NCI-H524 treated with DMSO at 0.1 percent for 48 hours (cell line): Measurements from ENCODE around the gene FHIT.

ENCODE experiments used
- DNase-seq: peaks from one replicate; lab custom pipeline; 2025; lab: John Stamatoyannopoulos, UW

Gene FHIT

DNA sequence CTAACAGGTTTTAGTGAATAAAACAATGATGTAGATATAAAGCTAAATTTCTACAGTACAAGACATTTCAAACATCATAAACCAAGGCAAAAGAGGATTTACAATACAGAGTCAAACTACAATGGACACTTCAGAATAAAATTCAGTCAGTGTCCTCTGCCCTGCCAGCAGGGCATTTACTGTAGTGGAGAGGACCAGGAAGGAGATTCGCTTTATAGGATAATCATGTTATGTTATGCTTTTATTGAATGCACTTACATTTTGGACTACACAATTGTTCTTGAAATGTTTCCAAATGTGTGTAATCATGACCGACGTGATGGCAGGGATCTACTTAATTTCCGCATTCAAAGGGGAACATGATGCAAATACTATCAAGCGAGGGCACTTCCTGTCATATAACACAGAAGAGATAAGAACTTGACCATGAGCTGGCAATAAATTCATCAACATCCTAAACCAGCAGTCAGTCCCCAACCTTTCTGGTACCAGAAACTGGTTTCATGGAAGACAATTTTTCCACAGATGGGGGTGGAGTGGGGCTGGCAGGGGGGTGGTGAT lies 925.6 kb downstream of the FHIT start:
- DNase-seq = no peak

DNA sequence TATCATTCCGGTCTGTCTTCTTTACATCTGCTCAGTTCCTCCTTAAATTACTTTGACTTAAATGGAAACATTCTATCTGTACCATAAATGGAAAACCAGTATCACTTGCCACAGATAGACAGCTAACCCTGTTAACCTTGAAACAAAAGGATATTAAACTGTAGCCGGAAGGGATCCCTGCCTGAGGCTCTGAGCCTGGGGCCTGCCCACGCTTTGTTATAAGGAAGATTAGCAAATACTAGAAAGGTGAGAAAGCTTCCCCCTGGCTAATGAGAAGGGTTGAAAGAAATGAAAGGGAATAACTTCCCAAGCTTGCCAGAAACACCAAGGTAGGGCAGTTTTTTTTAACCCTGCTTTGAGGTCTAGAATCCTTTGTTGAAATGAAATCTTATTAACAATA lies 927.6 kb downstream of the FHIT start:
- no peak for DNase-seq

DNA sequence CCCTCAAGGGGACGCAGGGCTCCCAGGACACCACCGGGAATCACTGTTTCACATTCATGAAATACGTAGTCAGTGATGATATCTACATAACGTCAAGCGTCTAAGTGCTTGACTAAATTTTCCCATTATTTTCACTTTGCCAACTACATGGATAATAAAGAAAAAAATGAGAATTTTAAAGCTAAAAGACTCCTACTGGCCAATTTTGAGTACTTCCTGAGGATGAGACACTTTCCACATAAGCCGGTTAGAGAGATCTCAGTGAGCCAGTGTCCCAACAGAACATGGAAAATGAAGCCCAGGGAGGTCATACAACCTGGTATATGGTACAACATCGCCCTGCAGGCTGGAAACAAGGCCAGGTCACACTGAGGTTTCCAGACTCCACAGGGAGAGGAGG lies 928.1 kb downstream of the FHIT start:
- DNase-seq = no peak

DNA sequence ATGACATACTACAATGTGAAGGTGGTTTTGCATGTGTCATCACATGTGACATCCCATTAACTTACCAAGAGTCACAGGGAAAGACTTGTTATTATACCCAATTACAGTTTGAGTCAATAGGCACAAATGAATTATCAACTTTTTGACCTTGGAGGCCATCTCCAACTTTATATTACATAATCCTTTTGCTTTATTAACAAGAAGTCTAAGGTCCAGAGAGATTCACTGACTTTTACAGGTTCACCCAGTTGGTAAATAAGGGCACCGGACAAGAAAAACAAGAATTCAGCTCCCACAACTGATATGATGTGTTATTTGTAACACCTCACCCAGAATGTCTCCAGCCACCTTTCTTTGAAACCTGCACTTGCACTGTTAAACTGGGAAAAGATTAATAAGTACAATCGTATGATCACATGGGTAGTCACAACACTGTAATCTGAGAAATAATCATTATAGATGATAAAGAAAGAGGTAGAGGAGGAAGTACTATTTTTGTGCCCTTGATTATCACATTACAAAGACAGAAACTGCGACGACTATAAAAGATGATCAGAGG lies 928.9 kb downstream of the FHIT start:
- no peak for DNase-seq

DNA sequence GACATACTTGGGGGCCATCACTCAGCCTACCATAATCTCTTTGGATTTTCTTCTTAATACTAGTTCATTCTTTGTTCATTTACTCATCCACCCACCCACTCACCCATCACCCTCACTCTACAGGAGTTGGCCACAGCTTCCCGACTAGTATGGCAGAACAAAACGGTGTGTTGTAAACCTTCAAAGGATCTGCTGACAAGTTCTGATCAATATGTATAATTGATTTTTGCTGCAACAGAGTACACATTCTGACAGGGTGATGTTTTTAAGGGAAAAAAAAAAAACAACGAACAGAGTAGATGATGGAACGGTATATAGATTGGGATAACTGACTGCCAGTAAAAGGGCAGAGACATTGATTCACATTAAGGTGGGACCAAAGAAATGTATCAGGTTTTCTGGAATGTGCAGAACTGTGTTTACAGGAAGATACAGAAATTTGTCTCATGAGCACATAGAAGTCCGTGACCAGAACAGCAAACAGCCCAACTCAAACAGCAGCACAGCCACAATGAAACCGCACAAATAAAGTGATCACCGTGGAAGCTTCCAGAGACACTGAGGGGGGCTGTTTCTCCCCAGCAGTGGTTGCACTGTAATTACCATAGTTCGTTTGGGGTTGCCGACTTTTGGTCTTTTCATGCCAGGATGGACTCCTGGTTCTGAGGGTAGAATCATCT lies 931.9 kb downstream of the FHIT start:
- DNase-seq = no peak

DNA sequence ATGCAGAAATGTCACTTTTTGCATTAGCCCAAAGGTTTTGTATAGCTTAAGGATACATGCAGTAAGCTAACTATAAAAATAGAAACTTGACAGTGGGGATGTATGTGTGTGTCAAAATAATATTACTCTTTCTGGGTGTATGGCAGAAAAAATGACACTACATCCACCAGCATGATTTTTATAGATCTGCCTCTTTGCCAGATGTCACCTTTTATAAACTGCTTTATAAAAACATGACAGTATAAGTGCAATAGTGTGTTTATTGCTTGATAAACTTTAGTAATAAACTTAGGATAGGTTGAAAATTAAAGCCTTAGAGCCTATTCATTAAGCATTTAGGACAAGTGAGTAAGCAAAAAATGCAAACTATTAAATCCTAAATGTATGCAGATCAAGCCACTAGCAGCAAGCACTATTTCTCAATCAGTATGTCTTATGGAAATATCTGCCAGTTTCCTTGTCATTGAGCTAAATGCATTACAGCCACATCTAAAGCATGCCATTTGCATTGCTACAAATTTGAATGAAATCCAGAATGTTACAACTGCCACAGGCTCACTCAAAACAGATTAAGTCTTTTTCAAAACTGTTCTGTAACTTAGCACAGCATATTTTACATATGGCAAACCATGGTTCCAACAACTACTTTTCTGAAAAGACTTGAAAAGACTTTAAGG lies 935.0 kb downstream of the FHIT start:
- DNase-seq = no peak

DNA sequence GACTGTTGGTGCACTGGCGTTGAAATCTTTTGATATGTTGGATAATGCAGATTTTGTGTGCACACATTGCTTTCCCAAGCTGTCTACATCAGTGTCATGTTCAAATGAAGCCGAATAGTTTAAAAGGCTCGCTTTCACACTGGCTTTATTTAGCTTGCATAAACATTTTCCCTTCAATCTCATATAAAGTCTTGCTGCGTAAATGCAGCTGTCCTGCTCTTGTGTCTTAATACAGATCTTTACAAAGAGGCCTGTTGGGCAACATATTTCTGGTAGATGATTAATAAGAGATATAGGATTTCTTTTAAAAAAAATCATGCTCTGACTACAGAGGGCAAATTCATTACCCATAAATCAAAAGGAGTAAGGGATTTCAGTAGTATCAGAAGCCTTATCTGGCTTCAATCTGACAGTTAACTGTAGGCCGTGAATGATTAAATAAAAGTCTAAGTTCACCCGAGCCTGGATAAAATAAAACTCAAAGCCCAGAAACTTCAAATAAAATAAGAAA lies 937.2 kb downstream of the FHIT start:
- DNase-seq = no peak

DNA sequence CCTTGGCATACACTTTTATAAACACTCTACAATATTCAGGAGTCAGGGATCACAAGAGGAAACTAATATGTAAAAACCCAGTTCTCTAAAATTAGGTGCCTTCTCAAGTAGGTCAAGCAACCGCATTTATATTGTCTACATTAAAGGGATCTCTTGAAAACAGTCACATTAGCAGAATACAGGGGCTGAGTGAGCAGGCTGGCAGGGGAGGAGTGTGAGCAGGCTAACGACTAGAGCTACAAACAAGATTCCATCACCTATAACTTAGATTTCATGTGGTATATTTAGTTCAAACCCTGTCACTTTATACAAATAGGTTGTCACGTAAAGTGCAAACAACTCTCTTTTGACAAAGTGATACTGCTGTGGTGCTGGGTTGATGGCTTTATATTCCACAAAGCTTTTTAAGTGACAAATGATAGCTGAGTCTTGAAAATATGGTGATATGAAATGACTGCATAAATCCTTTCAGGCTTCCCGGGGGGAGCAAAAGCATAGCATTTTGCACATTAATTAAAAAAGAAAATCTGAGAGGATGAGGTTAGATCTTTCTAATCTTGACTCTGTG lies 937.9 kb downstream of the FHIT start:
- no peak for DNase-seq

DNA sequence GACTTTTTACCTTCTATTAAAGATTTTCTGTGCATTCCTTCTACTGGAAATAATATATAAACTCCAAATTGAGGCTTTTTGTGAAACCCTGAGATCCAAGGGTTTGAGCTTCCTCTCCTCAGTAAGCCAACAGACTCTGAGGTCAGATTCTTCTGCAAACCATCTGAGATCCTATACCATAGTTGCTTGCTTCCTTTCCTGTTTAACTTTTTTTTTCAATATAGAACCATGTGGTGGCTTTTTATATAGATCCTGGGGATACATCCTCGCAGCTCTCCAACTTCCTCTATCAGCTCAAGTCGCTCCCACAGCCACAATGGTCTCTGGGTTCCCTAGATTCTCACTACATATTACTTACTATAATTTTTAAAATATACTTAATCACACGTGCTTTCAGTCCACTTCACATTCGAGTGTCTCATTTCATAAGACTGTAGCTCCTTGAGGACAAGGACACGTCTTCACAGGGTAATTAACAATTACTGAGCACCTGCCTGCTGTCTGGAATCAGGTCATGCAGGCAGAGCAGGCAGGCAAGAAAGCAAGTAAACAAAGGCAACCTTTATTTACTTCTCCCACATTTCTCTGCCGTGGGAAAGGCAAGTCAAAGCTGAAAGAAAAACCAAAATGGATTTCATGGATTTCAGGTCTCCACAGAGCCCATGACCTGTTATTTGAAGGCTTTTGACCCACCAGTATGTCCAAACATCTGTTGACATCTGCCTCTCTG lies 941.5 kb downstream of the FHIT start:
- peak; percentile 35 for DNase-seq

DNA sequence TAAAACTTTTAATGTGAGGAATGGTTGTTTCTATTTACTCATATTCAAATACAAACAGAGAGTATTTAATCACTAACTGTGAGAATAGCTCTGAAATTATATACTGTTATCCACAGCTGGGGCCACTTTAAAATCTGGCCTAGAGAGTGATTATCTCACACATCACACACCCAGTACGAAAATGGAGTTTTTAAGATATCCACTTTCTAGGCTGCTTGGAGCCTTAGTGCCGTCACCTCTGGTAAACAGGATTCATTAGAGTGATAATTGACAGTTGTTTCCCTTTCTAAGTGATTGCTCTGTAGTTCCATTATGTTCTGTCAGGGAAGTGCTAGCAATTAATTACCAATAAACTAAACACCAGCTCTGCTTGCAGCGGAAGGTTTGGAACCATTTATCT lies 942.4 kb downstream of the FHIT start:
- DNase-seq = no peak

DNA sequence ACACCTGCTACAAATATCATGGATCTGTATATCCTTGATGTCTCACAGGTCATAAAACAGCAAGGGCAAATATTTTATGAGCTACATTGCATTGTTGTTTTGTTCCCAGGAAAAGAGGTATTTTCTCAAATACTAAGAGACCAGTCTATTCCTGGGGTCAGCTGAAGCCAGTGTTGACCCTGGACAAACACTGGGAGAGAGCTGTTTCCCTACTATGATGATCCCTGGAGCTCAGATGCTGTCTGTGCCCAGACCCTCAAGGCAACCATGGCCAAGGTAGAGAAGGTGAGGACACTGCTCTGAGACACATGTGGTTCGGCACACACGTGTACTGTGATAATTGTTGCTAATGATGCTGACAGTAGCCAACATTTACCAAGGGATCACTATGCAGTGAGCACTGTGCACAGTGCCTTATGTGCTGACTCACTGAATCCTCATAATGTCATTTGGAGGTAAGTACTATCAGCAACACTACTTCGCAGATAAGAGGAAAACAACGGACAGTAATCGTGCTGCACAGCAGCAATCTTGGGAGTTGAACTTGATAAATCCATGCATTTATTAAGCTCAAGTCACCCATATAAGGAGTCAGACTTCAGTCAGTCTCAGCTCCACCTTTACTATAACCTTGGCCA lies 943.6 kb downstream of the FHIT start:
- DNase-seq = no peak

DNA sequence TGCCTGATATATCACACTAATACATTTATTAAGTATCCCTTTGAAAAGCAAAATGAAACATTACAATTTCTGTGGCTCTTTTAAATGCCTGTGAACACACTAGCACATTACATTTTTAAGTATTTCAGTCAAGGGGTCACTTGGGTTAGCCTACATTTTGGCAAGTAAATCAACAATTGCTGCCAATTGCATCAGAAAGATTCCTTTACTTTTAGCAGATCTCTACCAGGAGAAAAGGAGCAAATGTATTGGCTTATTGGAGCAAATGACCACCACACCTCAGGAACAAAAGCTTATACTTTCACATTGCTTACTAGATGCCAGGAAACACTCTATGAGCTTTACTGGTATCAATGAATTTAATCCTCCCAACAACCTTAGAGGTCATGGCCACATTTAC lies 947.1 kb downstream of the FHIT start:
- DNase-seq = no peak

DNA sequence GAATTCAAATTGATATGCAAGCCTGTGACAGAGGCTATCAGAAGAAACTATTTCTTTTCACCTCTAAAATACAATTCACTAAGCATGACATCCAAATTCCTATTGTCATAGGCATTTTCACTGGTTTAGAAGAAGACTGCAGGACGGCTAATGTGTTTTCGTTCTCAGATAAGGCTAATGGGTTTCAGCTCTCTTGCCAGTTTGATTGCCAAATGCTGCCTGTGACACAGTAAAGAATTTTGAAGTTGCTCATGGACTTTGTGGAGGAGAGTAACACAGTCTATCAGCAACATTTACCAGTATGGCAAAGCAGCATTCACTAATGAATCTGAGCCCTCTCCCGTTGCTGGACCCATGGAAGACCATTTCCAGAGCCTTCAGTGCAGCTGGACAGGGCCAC lies 948.1 kb downstream of the FHIT start:
- no peak for DNase-seq

DNA sequence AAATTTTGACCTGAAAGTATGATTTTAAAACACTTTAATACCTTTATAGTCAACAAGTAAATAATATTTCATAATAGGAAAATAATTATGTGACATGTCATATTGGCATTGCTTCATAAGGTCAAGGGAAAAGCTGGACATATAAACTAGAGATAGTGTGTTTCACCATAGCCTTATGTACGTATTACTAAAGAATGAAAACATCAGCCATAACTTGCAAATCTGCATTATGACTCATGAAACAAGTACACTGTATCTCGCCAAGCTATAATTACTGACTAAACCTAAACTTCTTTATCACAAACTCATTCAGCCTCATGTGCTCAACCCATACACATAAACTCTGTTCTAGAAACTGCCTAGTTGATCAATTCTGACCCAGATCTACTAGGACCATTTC lies 950.1 kb downstream of the FHIT start:
- DNase-seq = no peak

DNA sequence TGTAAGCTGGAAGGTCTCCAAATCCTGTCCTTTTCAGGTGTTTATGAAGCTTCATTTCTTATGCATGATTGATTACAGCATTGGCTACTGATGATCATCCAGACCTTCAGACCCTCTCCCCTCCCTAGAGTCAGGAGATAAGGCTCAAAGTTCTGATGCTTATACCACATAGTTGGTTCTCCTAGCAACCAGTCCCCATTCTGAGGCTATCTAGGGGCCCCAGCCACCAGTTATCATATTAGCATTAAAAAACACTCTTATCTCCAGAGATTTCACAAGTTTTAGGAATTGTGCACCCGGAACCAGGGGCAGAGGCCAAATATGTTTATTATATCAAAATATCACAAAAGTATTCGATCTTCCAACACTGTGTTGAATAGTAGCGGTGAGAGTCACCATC lies 953.1 kb downstream of the FHIT start:
- no peak for DNase-seq

DNA sequence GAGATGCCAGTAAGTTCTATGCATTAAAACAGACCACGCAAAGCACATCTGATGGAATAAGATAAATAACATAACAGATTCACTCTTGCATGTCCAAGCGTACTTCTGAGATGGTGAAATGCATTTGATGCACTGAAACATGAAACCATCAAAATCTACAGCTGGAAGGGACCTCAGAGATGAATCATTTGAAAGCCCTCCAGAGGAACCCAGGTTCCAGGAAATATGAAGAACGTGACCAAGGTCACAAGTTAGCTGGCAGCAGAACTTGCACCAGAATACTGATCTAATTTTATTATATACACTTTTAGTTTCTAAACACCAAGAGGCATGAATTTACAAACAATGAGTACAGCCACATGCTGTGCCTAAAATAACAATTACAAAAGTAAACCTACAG lies 957.1 kb downstream of the FHIT start:
- DNase-seq = no peak

DNA sequence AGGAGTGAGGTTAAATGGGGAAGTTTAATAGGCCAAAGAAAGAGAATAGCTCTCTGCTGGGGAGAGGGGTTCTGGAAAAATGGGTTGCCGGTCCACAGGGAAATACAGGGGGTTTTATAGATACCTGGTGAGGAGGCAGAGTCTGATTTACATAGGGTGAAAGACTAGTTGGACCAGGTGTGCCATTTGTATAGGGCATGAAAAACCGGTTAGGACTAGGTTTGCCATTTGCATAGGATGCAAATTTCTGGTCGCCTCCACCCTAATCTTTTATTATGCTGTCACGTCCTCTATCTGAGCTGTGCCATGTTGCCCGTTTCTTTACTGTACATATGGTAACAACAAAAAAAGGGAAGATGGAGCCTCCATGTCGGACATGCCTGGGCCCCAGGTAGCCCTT lies 960.1 kb downstream of the FHIT start:
- DNase-seq = no peak

DNA sequence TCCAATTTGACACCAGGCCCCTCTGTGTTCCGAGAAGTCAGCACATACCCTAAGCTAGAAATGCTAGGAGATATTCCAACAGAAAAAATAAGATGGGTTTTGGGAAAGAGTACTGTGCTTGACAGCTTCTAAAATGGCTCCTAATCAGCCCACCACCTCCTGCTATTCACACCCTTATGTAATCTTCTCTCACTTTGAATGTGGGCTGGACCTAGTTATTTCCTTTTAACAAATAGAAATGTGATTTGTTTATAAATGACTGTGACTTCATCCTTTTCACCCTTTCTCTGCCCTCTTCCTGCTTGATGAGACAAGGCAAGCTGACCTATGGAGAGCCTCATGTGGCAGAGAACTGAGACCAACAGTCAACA lies 961.1 kb downstream of the FHIT start:
- DNase-seq = no peak

DNA sequence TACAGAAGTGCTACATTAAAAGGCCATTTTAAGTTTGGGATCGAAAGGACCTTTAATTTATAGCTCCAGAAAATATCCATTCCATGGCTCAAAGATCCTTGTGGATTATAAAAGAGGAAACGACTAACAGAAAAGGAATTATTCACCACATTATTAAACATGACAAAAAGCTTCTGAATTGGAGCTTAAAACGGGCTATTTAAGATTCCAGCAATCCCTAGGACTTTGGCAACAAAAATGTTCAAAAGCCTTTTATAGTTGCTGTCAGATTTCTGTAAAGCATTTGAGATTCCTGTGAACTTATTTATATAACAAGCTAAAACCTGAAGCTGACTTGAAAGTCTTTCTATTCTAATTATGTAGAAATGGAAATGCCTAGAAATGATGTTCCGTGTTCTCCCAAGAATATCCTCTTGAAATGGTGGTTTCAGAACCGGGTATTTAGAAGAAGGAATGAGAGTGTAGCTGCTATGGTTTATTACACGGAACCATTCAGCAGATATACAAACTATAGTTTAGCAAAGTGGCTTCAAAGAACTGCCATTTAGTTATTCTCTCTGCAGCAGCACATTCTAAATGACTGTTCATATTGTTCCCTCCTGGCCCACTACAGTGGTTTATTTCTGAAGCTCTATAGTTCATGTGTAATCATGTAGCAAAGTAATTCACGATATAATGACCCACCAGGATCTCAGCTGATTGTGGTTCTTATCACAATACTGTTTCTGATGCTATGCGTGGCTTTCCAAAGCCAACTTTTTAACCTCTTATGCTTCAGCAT lies 961.7 kb downstream of the FHIT start:
- DNase-seq = no peak

DNA sequence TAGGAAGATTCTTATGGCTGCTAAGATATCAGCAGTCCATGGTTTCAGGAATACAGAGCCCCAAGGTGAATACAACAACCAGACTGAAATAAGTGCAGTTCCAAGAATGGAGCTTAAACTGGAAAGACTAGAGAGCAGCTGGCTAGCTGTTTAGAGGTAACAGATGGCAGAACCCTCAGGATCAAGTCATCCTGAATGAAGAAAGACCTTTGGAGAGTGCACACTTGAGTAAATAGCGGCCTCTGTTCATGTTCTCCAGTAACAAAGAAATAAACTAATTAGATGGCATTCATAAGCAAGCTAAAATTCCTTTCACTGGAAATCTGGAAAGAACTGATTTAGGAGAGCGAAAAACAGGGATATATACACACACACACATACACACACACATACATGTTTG lies 968.4 kb downstream of the FHIT start:
- DNase-seq = peak; percentile 96

DNA sequence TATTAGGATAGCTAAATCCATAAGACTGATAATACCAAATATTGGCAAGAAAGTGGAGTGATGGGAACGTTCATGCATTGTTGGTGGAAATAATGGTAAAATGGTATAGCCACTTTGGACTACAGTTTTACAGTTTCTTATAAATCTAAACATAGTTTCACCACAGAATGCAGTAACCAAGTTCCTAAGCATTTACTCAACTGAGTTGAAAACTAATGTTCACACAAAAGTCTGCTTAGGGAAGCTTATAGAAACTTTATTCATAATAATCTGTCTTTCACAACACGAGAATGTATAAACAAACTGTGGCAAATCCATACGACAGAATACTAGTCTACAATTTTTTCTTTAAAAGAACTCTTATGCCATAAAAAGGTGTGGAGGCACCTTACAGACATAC lies 969.3 kb downstream of the FHIT start:
- no peak for DNase-seq
